ENCODE measurements around the gene CALHM3. TPM values are rescaled to one million over a fixed set of nuclear protein-coding genes. Genes with fewer than 3 reads are reported as not detected.
A peak's percentile ranks its signal among the peaks of the same experiment; 100 is the strongest.

Gene CALHM3
- polyA plus RNA-seq, 3 donors: 0.04 to 0.62 TPM; not detected in 1

GRCh38 chr10:103441206-103441605, 37.8 kb downstream of the CALHM3 start:
- Mint-ChIP-seq H3K36me3 (peaks cover 89 to 94% of the 10 kb centered on the region in 2 donors), H3K27ac (peak overlapping the region in 1 of 7 donors; percentile 60)
- no peak overlapping the region for H3K9ac ChIP-seq (ENCODE audit: insufficient read depth, low read length, poor library complexity, severe bottlenecking)

DNA sequence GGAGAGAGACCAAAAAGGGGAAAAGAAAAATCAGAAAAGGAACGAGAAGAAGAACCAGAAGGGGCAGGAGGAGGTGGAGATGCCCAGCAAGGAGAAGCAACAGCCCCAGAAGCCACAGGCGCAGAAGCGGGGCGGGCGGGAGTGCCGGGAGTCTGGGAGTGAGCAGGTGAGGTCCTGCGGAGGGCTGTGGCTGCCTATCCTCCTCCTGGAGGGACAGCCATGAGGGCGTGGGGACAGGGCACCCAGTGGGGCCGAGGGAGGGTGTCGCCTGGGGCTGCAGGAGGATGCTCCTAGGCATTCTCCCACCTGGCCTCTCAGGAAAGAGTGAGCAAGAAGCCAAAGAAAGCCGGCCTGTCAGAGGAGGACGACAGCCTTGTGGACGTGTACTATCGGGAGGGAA, 38.6 kb downstream of the CALHM3 start:
- Histone ChIP-seq H4K20me1 (ENCODE audit: insufficient read depth, low read length) (peaks cover 39% of the 10 kb centered on the region), H2AFZ (ENCODE audit: insufficient read depth, low read depth, low read length, poor library complexity, severe bottlenecking) (no peak overlapping the region), H3K79me2 (ENCODE audit: insufficient read depth, low read length) (no peaks in the 10 kb centered on the region), H3K9me3 (replicated peaks in 1 of 2; ENCODE audit: control insufficient read depth in 1 of 2, insufficient read depth in 1 of 2, low read length in 2 of 2) (no peaks in the 10 kb centered on the region), H3K27ac (ENCODE audit: low read depth in 1 of 2, low read length in 2 of 2) (no peak overlapping the region), H3K36me3 (replicated peaks in 1 of 2; ENCODE audit: control insufficient read depth in 1 of 2, insufficient read depth in 2 of 2, low read length in 2 of 2) (peaks cover 80 to 98% of the 10 kb centered on the region in 2 donors), H3K4me1 (ENCODE audit: control insufficient read depth in 1 of 2, insufficient read depth in 2 of 2, low read length in 2 of 2) (no peaks in the 10 kb centered on the region), H3K27me3 (ENCODE audit: control insufficient read depth in 2 of 2, insufficient read depth in 2 of 2, low read length in 2 of 2) (no peaks in the 10 kb centered on the region), H3K9ac (ENCODE audit: insufficient read depth, low read length, poor library complexity, severe bottlenecking) (no peak overlapping the region), H3K4me2 (replicated peaks; ENCODE audit: extremely low read depth, low read length, poor library complexity, severe bottlenecking) (no peak overlapping the region), H3K4me3 (replicated peaks in 1 of 3; ENCODE audit: low read depth in 2 of 3, low read length in 3 of 3) (no peak overlapping the region)
- intact Hi-C loops (cut with micrococcal nuclease): no loop called here
- WGBS (ENCODE audit: insufficient coverage): 98% methylated on average over 10 of the region's 14 CpGs
- Mint-ChIP-seq H3K27ac (peak overlapping the region in 2 of 7 donors; percentile 30 to 47), H3K4me3 (no peak overlapping the region), H3K9me3 (no peaks in the 10 kb centered on the region), H3K27me3 (ENCODE audit: low read depth in 3 of 3) (peaks cover 0 to 2% (median 0%) of the 10 kb centered on the region in 3 donors), H3K4me1 (peaks cover 10% of the 10 kb centered on the region), H3K36me3 (peaks cover 83 to 92% of the 10 kb centered on the region in 2 donors)
- no peak for DNase-seq
- no peak for TF ChIP-seq CTCF (IDR thresholded peaks at IDR 0.05)

More at GRCh38 chr10:103441206-103441605, 37.8 kb downstream of the CALHM3 start:
- Histone ChIP-seq H3K4me2 (replicated peaks; ENCODE audit: extremely low read depth, low read length, poor library complexity, severe bottlenecking) (no peak overlapping the region), H3K27ac (ENCODE audit: low read depth in 1 of 2, low read length in 2 of 2) (no peak overlapping the region), H3K4me1 (ENCODE audit: control insufficient read depth in 1 of 2, insufficient read depth in 2 of 2, low read length in 2 of 2) (no peaks in the 10 kb centered on the region), H3K79me2 (ENCODE audit: insufficient read depth, low read length) (peaks cover 2% of the 10 kb centered on the region), H3K9me3 (replicated peaks in 1 of 2; ENCODE audit: control insufficient read depth in 1 of 2, insufficient read depth in 1 of 2, low read length in 2 of 2) (no peaks in the 10 kb centered on the region), H3K27me3 (ENCODE audit: control insufficient read depth in 2 of 2, insufficient read depth in 2 of 2, low read length in 2 of 2) (no peaks in the 10 kb centered on the region), H3K36me3 (replicated peaks in 1 of 2; ENCODE audit: control insufficient read depth in 1 of 2, insufficient read depth in 2 of 2, low read length in 2 of 2) (peaks cover 83 to 98% of the 10 kb centered on the region in 2 donors), H2AFZ (ENCODE audit: insufficient read depth, low read depth, low read length, poor library complexity, severe bottlenecking) (no peak overlapping the region), H3K4me3 (replicated peaks in 1 of 3; ENCODE audit: low read depth in 2 of 3, low read length in 3 of 3) (no peak overlapping the region), H4K20me1 (ENCODE audit: insufficient read depth, low read length) (peaks cover 47% of the 10 kb centered on the region)
- intact Hi-C loops (cut with micrococcal nuclease): no loop called here
- peaks cover 0 to 2% (median 0%) of the 10 kb centered on the region in 3 donors for H3K27me3 Mint-ChIP-seq (ENCODE audit: low read depth in 3 of 3)
- peaks cover 10% of the 10 kb centered on the region for H3K4me1 Mint-ChIP-seq
- whole genome bisulfite sequencing (ENCODE audit: insufficient coverage): no CpG with 5 or more reads among the region's 8 CpGs
- H3K4me3 Mint-ChIP-seq: no peak overlapping the region
- DNase-seq: no peak
- no peak for TF ChIP-seq CTCF (IDR thresholded peaks at IDR 0.05)
- H3K9me3 Mint-ChIP-seq: no peaks in the 10 kb centered on the region

All from CD14-positive monocyte (primary cell).